Gastrocnemius medialis (tissue), 4 donors: ENCODE measurements around the gene AP1S2.

Experiments used
- CTCF ChIP-seq, 5 experiments: fragments of 450-650 bp in 3 of 5; fragments of 200-600 bp in 2 of 5; sonication (generic) in 2 of 5; IDR thresholded peaks in 4 of 5; conservative IDR thresholded peaks in 1 of 5; 1 replicate in 4 of 5; 2 replicates in 1 of 5; pipeline ENCODE4 v1.5.1; 2016 to 2019; ENCODE audit warnings: antibody characterized with exemption in 5 of 5, mild to moderate bottlenecking in 3 of 5, moderate library complexity in 3 of 5
- POLR2A ChIP-seq, 2 donors: fragments of 450-650 bp; IDR thresholded peaks; one replicate each; pipeline ENCODE4 v1.6.1; 2017; ENCODE audit warnings: antibody characterized with exemption in 2 of 2, mild to moderate bottlenecking in 2 of 2, moderate library complexity in 2 of 2

DNA sequence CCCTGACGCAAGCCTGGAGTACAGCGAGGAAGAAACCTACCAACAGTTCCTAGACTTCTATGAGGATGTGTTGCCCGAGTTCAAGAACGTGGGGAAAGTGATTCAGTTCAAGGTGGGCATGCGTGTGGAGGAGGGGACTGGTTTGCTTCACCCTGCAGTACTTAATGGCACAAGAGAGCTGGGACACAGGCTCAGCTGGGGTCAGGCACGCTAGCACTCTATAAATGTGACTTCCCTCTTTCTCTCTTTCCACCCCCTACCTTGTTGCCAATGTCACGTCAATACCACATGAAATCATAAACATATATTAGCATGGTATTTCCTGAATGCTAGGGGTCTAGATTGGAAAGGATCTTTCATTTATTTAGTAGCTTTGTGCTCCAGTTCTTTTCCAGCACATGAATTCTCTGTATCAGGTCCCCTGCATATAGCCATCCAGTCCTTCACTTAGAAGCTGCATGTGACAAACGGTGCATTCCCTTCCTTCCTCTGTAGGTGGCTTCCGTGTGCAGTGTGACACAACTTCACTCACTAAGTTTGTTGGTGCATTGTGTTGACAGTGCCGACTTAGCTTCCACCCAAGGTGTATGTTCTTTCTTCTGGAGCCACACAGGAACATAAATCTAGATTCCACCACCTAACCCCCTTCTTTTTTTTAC is 38.7 kb downstream of the AP1S2 start:
- TF ChIP-seq CTCF (IDR thresholded peaks at IDR 0.05 in 4 of 5, conservative IDR thresholded peaks at IDR 0.05 in 1 of 5) (no peak), POLR2A (IDR thresholded peaks at IDR 0.05) (no peak)
